ENCODE measurements around the gene SLC22A2. TPM values are rescaled to one million over a fixed set of nuclear protein-coding genes. Genes with fewer than 3 reads are reported as not detected.

Gene SLC22A2
- total and polyA plus RNA-seq, 4 donors = not detected

DNA sequence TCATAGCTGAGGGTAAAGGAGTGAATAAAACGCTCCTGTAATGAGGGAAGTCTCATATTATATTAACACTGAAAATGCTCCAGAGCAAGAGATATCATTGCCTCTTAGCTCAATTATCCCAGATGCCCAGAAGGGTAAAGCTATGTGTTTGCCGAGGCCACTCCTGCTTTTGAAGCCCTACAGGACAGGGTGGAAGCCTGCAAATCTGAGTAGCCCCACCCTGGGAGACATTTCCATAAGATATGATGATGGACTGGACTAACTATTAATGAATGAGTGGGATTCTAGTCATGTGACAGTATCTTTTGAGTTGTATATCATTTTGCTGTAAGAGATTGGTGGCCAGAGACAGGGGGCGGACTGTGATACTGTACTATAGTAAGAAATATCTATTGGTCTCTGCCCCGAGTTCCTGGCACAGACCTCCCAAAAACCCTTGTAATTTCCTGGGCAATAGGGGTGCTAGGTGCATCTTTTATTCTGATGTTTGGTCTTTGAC lies 10.5 kb upstream of the SLC22A2 start (continued):
- TF ChIP-seq, protein P1, sequence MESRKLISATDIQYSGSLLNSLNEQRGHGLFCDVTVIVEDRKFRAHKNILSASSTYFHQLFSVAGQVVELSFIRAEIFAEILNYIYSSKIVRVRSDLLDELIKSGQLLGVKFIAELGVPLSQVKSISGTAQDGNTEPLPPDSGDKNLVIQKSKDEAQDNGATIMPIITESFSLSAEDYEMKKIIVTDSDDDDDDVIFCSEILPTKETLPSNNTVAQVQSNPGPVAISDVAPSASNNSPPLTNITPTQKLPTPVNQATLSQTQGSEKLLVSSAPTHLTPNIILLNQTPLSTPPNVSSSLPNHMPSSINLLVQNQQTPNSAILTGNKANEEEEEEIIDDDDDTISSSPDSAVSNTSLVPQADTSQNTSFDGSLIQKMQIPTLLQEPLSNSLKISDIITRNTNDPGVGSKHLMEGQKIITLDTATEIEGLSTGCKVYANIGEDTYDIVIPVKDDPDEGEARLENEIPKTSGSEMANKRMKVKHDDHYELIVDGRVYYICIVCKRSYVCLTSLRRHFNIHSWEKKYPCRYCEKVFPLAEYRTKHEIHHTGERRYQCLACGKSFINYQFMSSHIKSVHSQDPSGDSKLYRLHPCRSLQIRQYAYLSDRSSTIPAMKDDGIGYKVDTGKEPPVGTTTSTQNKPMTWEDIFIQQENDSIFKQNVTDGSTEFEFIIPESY (IDR thresholded peaks at IDR 0.05) = no peak
- TF ChIP-seq GABPA (IDR thresholded peaks at IDR 0.05 in 1 of 2, conservative IDR thresholded peaks at IDR 0.05 in 1 of 2) (no peak), HNF4G (IDR thresholded peaks at IDR 0.05) (no peak), TAF1 (conservative IDR thresholded peaks at IDR 0.05) (no peak)

DNA sequence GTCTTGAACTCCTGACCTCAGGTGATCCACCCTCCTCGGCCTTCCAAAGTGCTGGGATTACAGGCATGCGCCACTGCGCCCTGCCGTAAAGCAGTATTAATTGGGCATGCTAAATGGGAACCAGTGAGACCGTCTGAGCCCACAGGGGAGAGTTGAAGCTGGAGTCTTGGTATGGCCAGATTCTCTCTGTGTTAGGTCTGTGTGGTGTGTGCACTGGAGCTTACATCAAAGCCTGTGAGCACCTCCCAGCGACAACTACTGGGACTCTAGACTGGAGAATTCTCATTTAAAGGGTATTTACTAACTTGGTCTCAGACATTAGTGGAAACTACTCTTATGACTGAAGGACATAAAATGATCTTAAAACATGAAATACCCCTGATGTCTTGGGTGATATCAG lies 8.5 kb upstream of the SLC22A2 start:
- Histone ChIP-seq H3K27me3 (ENCODE audit: control insufficient read depth in 4 of 4, insufficient read depth in 4 of 4, low read length in 3 of 4) (no peaks in the 10 kb centered on the region), H3K27ac (ENCODE audit: low read depth in 1 of 2, low read length in 2 of 2) (no peak overlapping the region), H3K36me3 (ENCODE audit: control insufficient read depth in 4 of 4, insufficient read depth in 3 of 4, low read depth in 1 of 4, low read length in 3 of 4) (no peaks in the 10 kb centered on the region), H3K9me3 (ENCODE audit: control insufficient read depth in 4 of 4, low read length in 3 of 4) (no peaks in the 10 kb centered on the region), H3K4me1 (ENCODE audit: control insufficient read depth in 4 of 4, insufficient read depth in 4 of 4, low read length in 3 of 4) (no peaks in the 10 kb centered on the region), H3K9ac (ENCODE audit: low read depth in 1 of 2, low read length in 2 of 2) (no peak overlapping the region), H3K4me3 (ENCODE audit: low read depth in 1 of 3, low read length in 3 of 3) (no peak overlapping the region)
- no peak for DNase-seq (ENCODE audit: low spot score)
- WGBS = 97% methylated on average over 6 of the region's 6 CpGs
- TF ChIP-seq NR2F2 (IDR thresholded peaks at IDR 0.05) = no peak
- TF ChIP-seq JUND (IDR thresholded peaks at IDR 0.05) = no peak
- TF ChIP-seq FOXA1 (IDR thresholded peaks at IDR 0.05) = no peak
- no peak for TF ChIP-seq RAD21 (IDR thresholded peaks at IDR 0.05)
- TF ChIP-seq, protein P1 (IDR thresholded peaks at IDR 0.05) = no peak
- TF ChIP-seq GABPA (IDR thresholded peaks at IDR 0.05 in 1 of 2, conservative IDR thresholded peaks at IDR 0.05 in 1 of 2) = no peak
- TF ChIP-seq, protein P2, sequence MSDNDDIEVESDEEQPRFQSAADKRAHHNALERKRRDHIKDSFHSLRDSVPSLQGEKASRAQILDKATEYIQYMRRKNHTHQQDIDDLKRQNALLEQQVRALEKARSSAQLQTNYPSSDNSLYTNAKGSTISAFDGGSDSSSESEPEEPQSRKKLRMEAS (IDR thresholded peaks at IDR 0.05) = no peak
- no peak for TF ChIP-seq FOXA2 (IDR thresholded peaks at IDR 0.05)
- TF ChIP-seq EGR1 (IDR thresholded peaks at IDR 0.05; ENCODE audit: low read depth in 2 of 2) = no peak
- TF ChIP-seq HNF4G (IDR thresholded peaks at IDR 0.05) = no peak
- TF ChIP-seq, protein P3, sequence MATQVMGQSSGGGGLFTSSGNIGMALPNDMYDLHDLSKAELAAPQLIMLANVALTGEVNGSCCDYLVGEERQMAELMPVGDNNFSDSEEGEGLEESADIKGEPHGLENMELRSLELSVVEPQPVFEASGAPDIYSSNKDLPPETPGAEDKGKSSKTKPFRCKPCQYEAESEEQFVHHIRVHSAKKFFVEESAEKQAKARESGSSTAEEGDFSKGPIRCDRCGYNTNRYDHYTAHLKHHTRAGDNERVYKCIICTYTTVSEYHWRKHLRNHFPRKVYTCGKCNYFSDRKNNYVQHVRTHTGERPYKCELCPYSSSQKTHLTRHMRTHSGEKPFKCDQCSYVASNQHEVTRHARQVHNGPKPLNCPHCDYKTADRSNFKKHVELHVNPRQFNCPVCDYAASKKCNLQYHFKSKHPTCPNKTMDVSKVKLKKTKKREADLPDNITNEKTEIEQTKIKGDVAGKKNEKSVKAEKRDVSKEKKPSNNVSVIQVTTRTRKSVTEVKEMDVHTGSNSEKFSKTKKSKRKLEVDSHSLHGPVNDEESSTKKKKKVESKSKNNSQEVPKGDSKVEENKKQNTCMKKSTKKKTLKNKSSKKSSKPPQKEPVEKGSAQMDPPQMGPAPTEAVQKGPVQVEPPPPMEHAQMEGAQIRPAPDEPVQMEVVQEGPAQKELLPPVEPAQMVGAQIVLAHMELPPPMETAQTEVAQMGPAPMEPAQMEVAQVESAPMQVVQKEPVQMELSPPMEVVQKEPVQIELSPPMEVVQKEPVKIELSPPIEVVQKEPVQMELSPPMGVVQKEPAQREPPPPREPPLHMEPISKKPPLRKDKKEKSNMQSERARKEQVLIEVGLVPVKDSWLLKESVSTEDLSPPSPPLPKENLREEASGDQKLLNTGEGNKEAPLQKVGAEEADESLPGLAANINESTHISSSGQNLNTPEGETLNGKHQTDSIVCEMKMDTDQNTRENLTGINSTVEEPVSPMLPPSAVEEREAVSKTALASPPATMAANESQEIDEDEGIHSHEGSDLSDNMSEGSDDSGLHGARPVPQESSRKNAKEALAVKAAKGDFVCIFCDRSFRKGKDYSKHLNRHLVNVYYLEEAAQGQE (IDR thresholded peaks at IDR 0.05) = no peak
- TF ChIP-seq SP1 (IDR thresholded peaks at IDR 0.05) = no peak
- no peak for TF ChIP-seq HNF4A (conservative IDR thresholded peaks at IDR 0.05)
- TF ChIP-seq, protein P4, sequence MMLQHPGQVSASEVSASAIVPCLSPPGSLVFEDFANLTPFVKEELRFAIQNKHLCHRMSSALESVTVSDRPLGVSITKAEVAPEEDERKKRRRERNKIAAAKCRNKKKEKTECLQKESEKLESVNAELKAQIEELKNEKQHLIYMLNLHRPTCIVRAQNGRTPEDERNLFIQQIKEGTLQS (IDR thresholded peaks at IDR 0.05) = no peak
- TF ChIP-seq YY1 (IDR thresholded peaks at IDR 0.05) = no peak
- no peak for TF ChIP-seq RXRA (IDR thresholded peaks at IDR 0.05)
- TF ChIP-seq, protein P5, sequence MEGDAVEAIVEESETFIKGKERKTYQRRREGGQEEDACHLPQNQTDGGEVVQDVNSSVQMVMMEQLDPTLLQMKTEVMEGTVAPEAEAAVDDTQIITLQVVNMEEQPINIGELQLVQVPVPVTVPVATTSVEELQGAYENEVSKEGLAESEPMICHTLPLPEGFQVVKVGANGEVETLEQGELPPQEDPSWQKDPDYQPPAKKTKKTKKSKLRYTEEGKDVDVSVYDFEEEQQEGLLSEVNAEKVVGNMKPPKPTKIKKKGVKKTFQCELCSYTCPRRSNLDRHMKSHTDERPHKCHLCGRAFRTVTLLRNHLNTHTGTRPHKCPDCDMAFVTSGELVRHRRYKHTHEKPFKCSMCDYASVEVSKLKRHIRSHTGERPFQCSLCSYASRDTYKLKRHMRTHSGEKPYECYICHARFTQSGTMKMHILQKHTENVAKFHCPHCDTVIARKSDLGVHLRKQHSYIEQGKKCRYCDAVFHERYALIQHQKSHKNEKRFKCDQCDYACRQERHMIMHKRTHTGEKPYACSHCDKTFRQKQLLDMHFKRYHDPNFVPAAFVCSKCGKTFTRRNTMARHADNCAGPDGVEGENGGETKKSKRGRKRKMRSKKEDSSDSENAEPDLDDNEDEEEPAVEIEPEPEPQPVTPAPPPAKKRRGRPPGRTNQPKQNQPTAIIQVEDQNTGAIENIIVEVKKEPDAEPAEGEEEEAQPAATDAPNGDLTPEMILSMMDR (IDR thresholded peaks at IDR 0.05; ENCODE audit: low read depth, low read length, missing input control) = no peak

Measured in liver (tissue), 9 donors.